SK-N-SH treated with all-trans-retinoic acid at 6 μM for 48 hours (cell line): ENCODE results near the gene IQCC.

Experiments used
- ATAC-seq: fragments of 200-7000 bp; cut with Tn5 transposase; 3 replicates; pipeline ENCODE4 v1.9.1; 2020; ENCODE audit warnings: mild to moderate bottlenecking, moderate library complexity
- ARNTL ChIP-seq: fragments of 450-650 bp; formaldehyde crosslinking; IDR thresholded peaks from 2 replicates; pipeline ENCODE4 v1.5.0; 2020; ENCODE audit warnings: low read depth, mild to moderate bottlenecking, moderate library complexity, borderline replicate concordance
- BACH2 ChIP-seq: fragments of 250-450 bp; sonication (Bioruptor Pico); IDR thresholded peaks from 2 replicates; pipeline ENCODE4 v1.9.0; 2021; ENCODE audit warnings: mild to moderate bottlenecking, borderline replicate concordance
- CSDC2 ChIP-seq: fragments of 250-450 bp; sonication (Bioruptor Pico); IDR thresholded peaks from 2 replicates; pipeline ENCODE4 v1.5.0; 2020; ENCODE audit warnings: mild to moderate bottlenecking, moderate library complexity
- CSRNP3 ChIP-seq: fragments of 250-450 bp; sonication (Bioruptor Pico); IDR thresholded peaks from 2 replicates; pipeline ENCODE4 v1.5.1; 2021; ENCODE audit warnings: mild to moderate bottlenecking, moderate library complexity
- ESRRG ChIP-seq: fragments of 250-450 bp; sonication (Bioruptor Pico); IDR thresholded peaks from 2 replicates; pipeline ENCODE4 v1.6.1; 2021; ENCODE audit warnings: mild to moderate bottlenecking
- GLIS3 ChIP-seq: fragments of 250-450 bp; sonication (Bioruptor Pico); IDR thresholded peaks from 2 replicates; pipeline ENCODE4 v1.5.0; 2020; ENCODE audit warnings: mild to moderate bottlenecking, moderate library complexity
- ISL1 ChIP-seq: fragments of 250-450 bp; sonication (Bioruptor Pico); IDR thresholded peaks from 2 replicates; pipeline ENCODE4 v2.1.2; 2022; ENCODE audit warnings: mild to moderate bottlenecking, moderate library complexity
- PATZ1 ChIP-seq: fragments of 250-450 bp; sonication (Bioruptor Pico); IDR thresholded peaks from 2 replicates; pipeline ENCODE4 v1.8.0; 2020; ENCODE audit warnings: mild to moderate bottlenecking, moderate library complexity, borderline replicate concordance
- PPARA ChIP-seq: fragments of 250-450 bp; sonication (Bioruptor Pico); IDR thresholded peaks from 2 replicates; pipeline ENCODE4 v1.5.0; 2020; ENCODE audit warnings: mild to moderate bottlenecking, borderline replicate concordance
- SNAI2 ChIP-seq: fragments of 250-450 bp; sonication (Bioruptor Pico); IDR thresholded peaks from 2 replicates; pipeline ENCODE4 v1.5.0; 2020; ENCODE audit warnings: mild to moderate bottlenecking, moderate library complexity
- TOX ChIP-seq: fragments of 250-450 bp; sonication (Bioruptor Pico); IDR thresholded peaks from 2 replicates; pipeline ENCODE4 v1.8.0; 2021; ENCODE audit warnings: mild to moderate bottlenecking, moderate library complexity, borderline replicate concordance
- TSHZ2 ChIP-seq: fragments of 250-450 bp; sonication (Bioruptor Pico); IDR thresholded peaks from 2 replicates; pipeline ENCODE4 v1.5.0; 2020; ENCODE audit warnings: mild to moderate bottlenecking, moderate library complexity
- ZFP30 ChIP-seq: fragments of 450-650 bp; formaldehyde crosslinking; IDR thresholded peaks from 2 replicates; pipeline ENCODE4 v1.5.0; 2022; ENCODE audit warnings: mild to moderate bottlenecking, moderate library complexity
- ZNF565 ChIP-seq: fragments of 450-650 bp; formaldehyde crosslinking; conservative IDR thresholded peaks from 2 replicates; pipeline ENCODE4 v1.5.0; 2020; ENCODE audit warnings: low read depth, mild to moderate bottlenecking, moderate library complexity
- ZNF70 ChIP-seq: fragments of 450-650 bp; formaldehyde crosslinking; IDR thresholded peaks from 2 replicates; pipeline ENCODE4 v1.5.0; 2020; ENCODE audit warnings: mild to moderate bottlenecking, moderate library complexity
- ZNF8 ChIP-seq: fragments of 450-650 bp; formaldehyde crosslinking; IDR thresholded peaks from 2 replicates; pipeline ENCODE4 v1.5.0; 2020; ENCODE audit warnings: mild to moderate bottlenecking, moderate library complexity

IQCC gene

GRCh38 chr1:32200226-32201010 is 5.1 kb upstream of the IQCC start, which contains the start of gene CCDC28B:
TSS of gene CCDC28B (plus strand) at chr1:32200595. CDS start at chr1:32201936, 1,341 bp downstream.
- TF ChIP-seq ZFP30 (CRISPR knock-in tag) (no peak), CSRNP3 (CRISPR knock-in tag) (0 out of 2 replicates have a peak, but pooled peaks have one; percentile 6)
- peak; percentile 60 for ATAC-seq

GRCh38 chr1:32201011-32201855 is 4.2 kb upstream of the IQCC start:
- peak; percentile 53 for ATAC-seq
- TF ChIP-seq ARNTL (CRISPR knock-in tag) (no peak), ZNF8 (no peak), PPARA (CRISPR knock-in tag) (no peak), PATZ1 (CRISPR knock-in tag) (no peak), ZNF565 (no peak), ESRRG (CRISPR knock-in tag) (no peak), TSHZ2 (CRISPR knock-in tag) (no peak)

GRCh38 chr1:32204943-32205361 is 519 bp upstream of the IQCC start:
- TF ChIP-seq ISL1 = no peak
- no peak for TF ChIP-seq ZFP30 (CRISPR knock-in tag)
- TF ChIP-seq PATZ1 (CRISPR knock-in tag) = no peak
- no peak for TF ChIP-seq TOX
- no peak for TF ChIP-seq PPARA (CRISPR knock-in tag)
- no peak for TF ChIP-seq ZNF565
- TF ChIP-seq ZNF70 = no peak
- no peak for TF ChIP-seq SNAI2 (CRISPR knock-in tag)
- no peak for TF ChIP-seq TSHZ2 (CRISPR knock-in tag)
- no peak for TF ChIP-seq CSDC2 (CRISPR knock-in tag)
- TF ChIP-seq ZNF8 = no peak
- TF ChIP-seq BACH2 (CRISPR knock-in tag) = no peak
- TF ChIP-seq GLIS3 (CRISPR knock-in tag) = no peak

More at GRCh38 chr1:32204943-32205361, 519 bp upstream of the IQCC start:
- ATAC-seq = no peak
